HEK293T (cell line): Measurements from ENCODE around the gene ZDHHC8.

ENCODE experiments used
- BHLHE40 ChIP-seq: fragments of 450-650 bp; IDR thresholded peaks from 2 replicates; pipeline ENCODE4 v1.6.1; 2016; ENCODE audit warnings: mild to moderate bottlenecking, moderate library complexity, borderline replicate concordance
- FOXK2 ChIP-seq: fragments of 450-650 bp; IDR thresholded peaks from 2 replicates; pipeline ENCODE4 v1.6.1; 2016; ENCODE audit warnings: mild to moderate bottlenecking
- FOXM1 ChIP-seq: fragments of 450-650 bp; IDR thresholded peaks from 2 replicates; pipeline ENCODE4 v1.6.1; 2017; ENCODE audit warnings: mild to moderate bottlenecking, borderline replicate concordance
- HDGF ChIP-seq: fragments of 450-650 bp; IDR thresholded peaks from 2 replicates; pipeline ENCODE4 v1.6.1; 2017; ENCODE audit warnings: antibody characterized with exemption, borderline replicate concordance
- L3MBTL2 ChIP-seq: fragments of 450-650 bp; conservative IDR thresholded peaks from 2 replicates; pipeline ENCODE4 v1.6.1; 2016; ENCODE audit warnings: mild to moderate bottlenecking
- LEF1 ChIP-seq: fragments of 450-650 bp; IDR thresholded peaks from 2 replicates; pipeline ENCODE4 v1.6.1; 2017; ENCODE audit warnings: mild to moderate bottlenecking, borderline replicate concordance
- NFRKB ChIP-seq: fragments of 450-650 bp; IDR thresholded peaks from 2 replicates; pipeline ENCODE4 v1.6.1; 2016; ENCODE audit warnings: mild to moderate bottlenecking, moderate library complexity
- SUZ12 ChIP-seq: fragments of 450-650 bp; IDR thresholded peaks from 2 replicates; pipeline ENCODE4 v1.6.1; 2016; ENCODE audit warnings: mild to moderate bottlenecking
- ZNF384 ChIP-seq: fragments of 450-650 bp; IDR thresholded peaks from 2 replicates; pipeline ENCODE4 v1.6.1; 2016
- TF ChIP-seq, protein P1 (sequence below): fragments of 450-650 bp; IDR thresholded peaks from 2 replicates; pipeline ENCODE4 v1.6.1; 2016

DNA sequence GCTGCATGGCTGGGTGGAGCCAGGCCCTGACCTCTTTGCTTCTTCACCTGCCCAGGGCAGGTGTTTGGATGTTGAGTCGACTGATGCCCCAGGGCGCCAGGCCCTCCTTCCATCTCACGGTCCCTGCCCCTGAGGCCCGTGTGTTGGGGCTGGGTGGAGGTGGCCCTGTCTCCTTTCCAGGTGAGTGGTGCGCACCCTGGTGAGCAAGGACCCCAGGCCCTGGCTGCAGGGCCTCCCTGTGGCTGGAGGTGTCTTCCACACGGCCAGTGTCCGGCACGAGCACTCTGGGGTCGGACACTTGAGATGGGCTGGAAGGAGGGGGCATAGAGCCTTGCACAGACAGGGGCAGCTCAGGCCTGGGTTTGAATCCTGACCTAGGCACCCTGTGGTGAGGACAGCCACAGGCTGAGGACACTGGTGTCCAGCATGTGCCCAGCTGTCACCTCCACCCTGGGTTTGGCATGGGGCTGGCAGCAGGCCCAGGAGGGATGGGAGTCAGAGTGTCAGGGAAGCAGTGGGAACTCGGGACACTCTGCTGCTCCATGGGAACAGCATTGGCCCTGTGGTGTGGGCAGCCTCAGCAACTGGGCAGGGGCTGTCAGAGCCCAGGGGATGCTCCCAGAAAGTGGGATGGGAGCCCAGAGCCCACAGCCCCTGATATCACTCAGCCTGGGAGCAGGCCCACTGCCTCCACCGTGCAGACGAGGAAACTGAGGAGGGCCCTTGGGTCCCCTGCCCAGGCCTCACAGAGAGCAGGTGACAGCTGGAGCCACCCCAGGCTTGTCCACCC, 56.4 kb downstream of the ZDHHC8 start:
- TF ChIP-seq ZNF384 (no peak), FOXM1 (no peak), FOXK2 (no peak), BHLHE40 (no peak), HDGF (no peak), SUZ12 (no peak), LEF1 (no peak), NFRKB (no peak), L3MBTL2 (no peak)
- TF ChIP-seq, protein P1, sequence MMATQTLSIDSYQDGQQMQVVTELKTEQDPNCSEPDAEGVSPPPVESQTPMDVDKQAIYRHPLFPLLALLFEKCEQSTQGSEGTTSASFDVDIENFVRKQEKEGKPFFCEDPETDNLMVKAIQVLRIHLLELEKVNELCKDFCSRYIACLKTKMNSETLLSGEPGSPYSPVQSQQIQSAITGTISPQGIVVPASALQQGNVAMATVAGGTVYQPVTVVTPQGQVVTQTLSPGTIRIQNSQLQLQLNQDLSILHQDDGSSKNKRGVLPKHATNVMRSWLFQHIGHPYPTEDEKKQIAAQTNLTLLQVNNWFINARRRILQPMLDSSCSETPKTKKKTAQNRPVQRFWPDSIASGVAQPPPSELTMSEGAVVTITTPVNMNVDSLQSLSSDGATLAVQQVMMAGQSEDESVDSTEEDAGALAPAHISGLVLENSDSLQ, result no peak
